ENCODE results near the gene UBE4B.
A peak's percentile ranks its signal among the peaks of the same experiment; 100 is the strongest.
"Not testable (repeated sequence)": the region's sequence is repeated elsewhere in the genome, so short reads cannot be mapped to it uniquely, and the experiment has no call there.

The UBE4B gene

DNA sequence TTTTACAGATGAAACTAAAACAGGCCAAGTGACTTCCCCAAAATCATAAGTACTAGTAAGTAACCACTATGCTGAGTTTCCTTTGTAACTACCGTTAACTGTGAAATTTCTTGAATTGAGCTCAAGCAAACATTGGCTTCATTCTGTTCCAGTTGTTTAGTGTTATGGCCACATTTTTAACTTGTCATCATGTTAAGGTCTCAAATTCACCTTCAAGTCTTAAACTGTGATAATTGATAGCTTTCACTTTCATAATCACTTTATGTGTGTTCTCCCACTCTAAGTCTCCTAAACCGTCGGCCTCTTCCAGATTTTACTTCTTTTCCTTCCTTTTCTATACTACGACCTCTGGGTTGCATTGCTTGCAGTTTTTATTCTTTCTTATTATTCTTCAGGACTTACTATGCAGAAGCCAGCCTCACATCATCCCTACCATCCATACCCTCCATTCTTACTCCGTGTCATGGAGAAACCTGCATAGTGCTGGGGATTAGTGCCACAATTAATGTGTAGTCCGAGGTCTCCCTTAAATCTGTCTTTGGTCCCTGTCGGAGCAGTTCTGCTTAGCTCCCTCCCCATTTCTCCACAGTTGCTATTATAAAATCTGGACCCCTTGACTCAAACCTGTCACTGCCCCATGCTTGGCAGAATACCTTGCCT, 183.5 kb downstream of the UBE4B start:
- H3K4me3 ChIP-seq (ENCODE audit: control insufficient read depth, low read depth, low read length), result no peak overlapping the region
- TF ChIP-seq CTCF (conservative IDR thresholded peaks at IDR 0.05; ENCODE audit: control insufficient read depth, insufficient read depth, low read depth, low read length), result no peak
- DNase-seq (ENCODE audit: low read depth), result no peak

DNA sequence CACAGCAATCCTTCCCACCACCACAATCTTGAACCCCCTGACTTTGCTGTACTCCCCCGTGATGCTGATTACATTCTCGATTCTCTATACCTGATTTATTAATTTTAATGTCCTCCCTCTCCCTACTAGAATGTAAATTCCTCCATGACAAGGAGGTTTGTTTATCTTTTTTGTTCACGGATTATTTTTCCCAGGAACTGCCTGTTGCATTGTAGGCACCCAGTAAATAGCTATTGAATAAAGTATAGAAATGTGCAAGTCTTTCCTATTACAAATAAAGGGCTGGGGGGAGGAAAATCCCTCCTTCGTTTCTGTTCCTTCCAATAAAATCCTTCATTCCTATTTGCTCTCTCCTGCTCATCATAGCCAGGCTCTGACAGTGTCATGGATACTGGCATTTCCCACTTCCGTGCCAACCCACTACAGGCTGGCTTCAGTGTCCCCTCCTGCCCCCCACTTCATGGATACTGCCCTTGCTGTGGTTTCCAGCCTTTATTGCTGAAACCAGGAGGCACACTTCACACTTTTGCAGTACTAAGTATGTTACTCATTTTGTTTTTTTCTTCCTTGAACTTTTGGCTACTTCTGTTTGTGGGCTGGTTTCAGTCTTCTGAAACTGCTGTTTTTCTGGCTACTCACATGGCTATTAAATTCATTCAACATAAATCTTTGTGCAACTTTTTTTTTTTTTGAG, 185.1 kb downstream of the UBE4B start:
- peak; percentile 80 for DNase-seq (ENCODE audit: low read depth)
- no peak overlapping the region for H3K4me3 ChIP-seq (ENCODE audit: control insufficient read depth, low read depth, low read length)
- no peak for TF ChIP-seq CTCF (conservative IDR thresholded peaks at IDR 0.05; ENCODE audit: control insufficient read depth, insufficient read depth, low read depth, low read length)

DNA sequence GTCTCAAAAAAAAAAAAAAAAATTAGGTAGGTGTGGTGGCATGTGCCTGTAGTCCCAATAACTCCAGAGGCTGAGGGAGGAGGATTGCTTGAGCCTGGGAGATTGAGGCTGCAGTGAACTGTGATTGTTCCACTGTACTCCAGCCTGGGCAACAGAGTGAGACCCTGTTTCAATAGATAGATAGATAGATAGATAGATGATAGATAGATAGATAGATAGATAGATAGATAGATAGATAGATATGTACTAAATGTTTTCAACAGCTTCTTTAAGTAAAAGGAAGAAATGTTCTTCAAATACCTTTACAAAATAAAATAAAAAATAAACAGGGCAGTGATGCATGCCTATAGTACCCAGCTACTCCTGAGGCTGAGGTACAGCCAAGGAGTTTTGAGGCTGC, 187.4 kb downstream of the UBE4B start:
- DNase-seq (ENCODE audit: low read depth), result no peak
- no peak for TF ChIP-seq CTCF (conservative IDR thresholded peaks at IDR 0.05; ENCODE audit: control insufficient read depth, insufficient read depth, low read depth, low read length)
- H3K4me3 ChIP-seq (ENCODE audit: control insufficient read depth, low read depth, low read length), result no peak overlapping the region

DNA sequence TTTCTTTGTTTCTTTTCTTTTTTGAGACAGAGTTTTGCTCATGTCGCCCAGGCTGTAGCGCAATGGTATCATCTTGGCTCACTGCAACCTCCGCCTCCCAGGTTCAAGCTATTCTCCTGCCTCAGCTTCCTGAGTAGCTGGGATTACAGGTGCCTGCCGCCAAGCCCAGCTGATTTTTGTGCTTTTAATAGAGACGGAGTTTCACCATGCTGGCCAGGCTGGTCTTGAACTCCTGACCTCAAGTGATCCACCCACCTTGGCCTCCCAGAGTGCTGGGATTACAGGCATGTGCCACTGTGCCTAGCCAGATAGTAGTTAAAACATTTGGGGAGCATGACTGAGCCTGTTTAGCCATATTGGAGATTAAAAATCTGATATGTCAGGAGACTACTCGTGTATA, 187.9 kb downstream of the UBE4B start:
- H3K4me3 ChIP-seq (ENCODE audit: control insufficient read depth, low read depth, low read length); DNase-seq (ENCODE audit: low read depth): not testable (repeated sequence)

DNA sequence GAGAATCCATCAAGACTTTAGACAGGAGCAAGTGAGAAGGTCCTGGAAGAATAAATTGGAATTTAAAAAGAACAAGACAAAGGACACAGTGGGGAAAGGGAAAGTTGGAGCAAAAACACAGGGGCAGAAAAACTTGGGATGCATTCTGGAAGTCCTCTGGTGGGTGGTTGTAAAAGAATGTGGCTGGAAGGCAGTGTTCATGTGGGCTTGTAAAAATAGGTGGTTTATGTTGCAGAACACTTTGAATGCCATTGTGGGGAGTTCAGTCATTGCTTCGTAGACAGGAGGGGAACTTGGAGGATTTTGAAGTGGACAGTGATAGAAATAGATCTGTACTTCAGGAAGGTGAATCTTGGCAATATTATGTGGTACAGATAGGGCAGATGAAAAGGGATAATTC, 192.8 kb downstream of the UBE4B start:
- no peak for TF ChIP-seq CTCF (conservative IDR thresholded peaks at IDR 0.05; ENCODE audit: control insufficient read depth, insufficient read depth, low read depth, low read length)
- H3K4me3 ChIP-seq (ENCODE audit: control insufficient read depth, low read depth, low read length), result no peak overlapping the region
- no peak for DNase-seq (ENCODE audit: low read depth)

- no peak for TF ChIP-seq CTCF (conservative IDR thresholded peaks at IDR 0.05; ENCODE audit: control insufficient read depth, insufficient read depth, low read depth, low read length)
- no peak overlapping the region for H3K4me3 ChIP-seq (ENCODE audit: control insufficient read depth, low read depth, low read length)
- DNase-seq (ENCODE audit: low read depth), result no peak
These were observed 195.8 kb downstream of the UBE4B start for GRCh38 chr1:10228528-10228927.

- H3K4me3 ChIP-seq (ENCODE audit: control insufficient read depth, low read depth, low read length), result no peak overlapping the region
- TF ChIP-seq CTCF (conservative IDR thresholded peaks at IDR 0.05; ENCODE audit: control insufficient read depth, insufficient read depth, low read depth, low read length), result no peak
- no peak for DNase-seq (ENCODE audit: low read depth)
These were observed 197.1 kb downstream of the UBE4B start for GRCh38 chr1:10229903-10230302.
